ENCODE data around the gene HMCN1.

HMCN1 gene

DNA sequence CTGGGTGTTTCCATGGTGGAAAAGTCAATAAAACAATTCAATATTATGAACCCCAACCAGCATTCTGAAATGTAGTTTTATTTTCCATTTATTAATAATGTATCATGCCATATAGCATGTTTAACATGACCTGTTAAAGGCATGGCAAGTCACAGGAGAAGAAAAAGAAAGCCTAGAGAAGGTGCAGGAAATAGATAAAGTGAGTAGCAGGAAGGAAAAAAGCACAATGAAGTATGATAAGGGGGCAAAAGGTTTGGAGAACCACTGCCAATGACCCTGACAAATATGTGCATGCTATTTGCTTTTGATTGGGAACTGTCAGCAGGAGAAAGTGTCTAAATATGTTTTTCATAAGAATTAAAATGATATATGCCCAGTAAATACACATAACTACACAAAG, 85.6 kb downstream of the HMCN1 start:
- H3K4me3 ChIP-seq (replicated peaks; ENCODE audit: low read depth, low read length), result no peak overlapping the region
- TF ChIP-seq CTCF (IDR thresholded peaks at IDR 0.05; ENCODE audit: low read depth, low read length, missing control alignments), result no peak
- no peak for DNase-seq (ENCODE audit: extremely low read depth, low read depth)

- no peak for DNase-seq (ENCODE audit: extremely low read depth, low read depth)
- H3K4me3 ChIP-seq (replicated peaks; ENCODE audit: low read depth, low read length), result no peak overlapping the region
- no peak for TF ChIP-seq CTCF (IDR thresholded peaks at IDR 0.05; ENCODE audit: low read depth, low read length, missing control alignments)
These were observed 87.6 kb downstream of the HMCN1 start for GRCh38 chr1:185821612-185822385.

DNA sequence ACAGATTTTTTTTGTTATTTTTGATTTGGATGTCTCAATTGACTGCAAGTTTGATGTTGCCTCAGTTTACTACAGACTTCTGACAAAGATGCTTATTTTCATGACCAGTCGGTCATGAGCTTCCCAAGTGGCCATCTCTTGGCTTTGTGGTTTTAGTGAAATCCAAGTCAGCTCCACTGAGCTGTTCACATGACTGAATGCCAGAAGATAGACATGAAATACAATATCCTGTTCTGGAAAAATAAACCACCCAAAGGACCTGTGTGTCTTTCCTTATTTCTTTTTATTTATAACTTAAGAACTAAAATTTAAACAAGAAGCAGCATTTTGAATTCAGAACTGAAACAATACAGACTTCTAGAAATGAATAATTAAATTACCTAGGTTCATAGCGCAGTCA, 89.3 kb downstream of the HMCN1 start:
- no peak overlapping the region for H3K4me3 ChIP-seq (replicated peaks; ENCODE audit: low read depth, low read length)
- DNase-seq (ENCODE audit: extremely low read depth, low read depth), result no peak
- TF ChIP-seq CTCF (IDR thresholded peaks at IDR 0.05; ENCODE audit: low read depth, low read length, missing control alignments), result no peak

- no peak for DNase-seq (ENCODE audit: extremely low read depth, low read depth)
- TF ChIP-seq CTCF (IDR thresholded peaks at IDR 0.05; ENCODE audit: low read depth, low read length, missing control alignments), result no peak
- no peak overlapping the region for H3K4me3 ChIP-seq (replicated peaks; ENCODE audit: low read depth, low read length)
These were observed 89.9 kb downstream of the HMCN1 start for GRCh38 chr1:185824106-185824505.

DNA sequence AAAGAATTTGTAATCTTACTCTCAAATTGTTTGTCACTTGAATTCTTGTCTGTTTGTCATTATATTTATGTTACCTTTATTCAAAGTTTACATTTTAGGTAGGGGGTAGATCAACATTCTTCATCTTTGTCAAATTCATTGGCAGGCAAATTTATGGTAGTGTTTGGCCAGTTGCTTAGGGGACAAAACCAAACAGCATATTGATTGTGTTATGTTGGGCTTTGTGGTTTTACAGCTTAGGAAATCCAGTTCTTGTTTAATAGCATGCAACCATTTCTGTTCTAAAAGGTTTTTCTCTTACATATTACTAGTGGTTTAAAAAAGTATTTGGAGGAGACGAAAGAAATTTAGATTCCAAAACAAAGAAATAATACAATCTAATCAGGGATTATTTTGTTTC, 91.4 kb downstream of the HMCN1 start:
- no peak for DNase-seq (ENCODE audit: extremely low read depth, low read depth)
- H3K4me3 ChIP-seq (replicated peaks; ENCODE audit: low read depth, low read length), result no peak overlapping the region
- no peak for TF ChIP-seq CTCF (IDR thresholded peaks at IDR 0.05; ENCODE audit: low read depth, low read length, missing control alignments)

DNA sequence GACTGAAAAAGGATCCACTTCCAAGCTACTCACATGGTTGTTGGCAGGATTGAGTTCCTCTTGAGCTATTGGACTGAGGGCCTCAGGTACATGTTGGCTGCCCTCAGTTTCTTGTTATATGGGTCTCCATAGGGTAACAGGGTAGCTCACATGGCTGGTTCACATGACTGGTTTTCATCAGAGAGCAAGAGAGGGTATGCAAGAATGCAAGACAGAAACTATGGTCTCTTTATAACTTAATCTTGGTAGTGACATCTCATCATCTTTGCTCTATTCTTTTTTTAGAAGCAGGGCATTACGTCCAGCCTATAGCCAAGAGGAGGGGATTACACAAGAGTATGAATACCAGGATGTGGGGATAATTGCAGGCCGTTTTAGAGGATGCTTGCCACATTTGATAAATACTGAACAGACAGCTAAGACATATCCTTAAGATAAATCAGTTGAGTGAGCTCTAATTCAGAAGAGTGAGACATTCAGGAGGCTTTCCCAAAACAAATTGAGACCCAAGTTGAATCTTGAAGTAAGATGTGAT, 100.2 kb downstream of the HMCN1 start:
- no peak for TF ChIP-seq CTCF (IDR thresholded peaks at IDR 0.05; ENCODE audit: low read depth, low read length, missing control alignments)
- H3K4me3 ChIP-seq (replicated peaks; ENCODE audit: low read depth, low read length), result no peak overlapping the region
- no peak for DNase-seq (ENCODE audit: extremely low read depth, low read depth)
